ENCODE results near the gene SZT2. TPM values are rescaled to one million over a fixed set of nuclear protein-coding genes. Genes with fewer than 3 reads are reported as not detected.
A peak's percentile ranks its signal among the peaks of the same experiment; 100 is the strongest.

The SZT2 gene
- total RNA-seq (2014; rRNA removed; shearing (Covaris generic)) (25.2 and 33.7 TPM in 2 replicates), total RNA-seq (2022) (79.4 and 79.8 TPM in 2 replicates), Bru-seq, nascent RNA (percentile 62 among the genes with signal in this experiment), BruChase-seq, experiment 1, labeled RNA remaining after a 6-hour chase (percentile 72 among the genes with signal in this experiment), BruChase-seq, experiment 2, labeled RNA remaining after a 2-hour chase (percentile 68 among the genes with signal in this experiment)
- long read RNA-seq, partial matches to known transcripts: 19 of 24 reads
- long read RNA-seq, other reads (novel, unspliced or antisense): 5 of 24 reads

DNA sequence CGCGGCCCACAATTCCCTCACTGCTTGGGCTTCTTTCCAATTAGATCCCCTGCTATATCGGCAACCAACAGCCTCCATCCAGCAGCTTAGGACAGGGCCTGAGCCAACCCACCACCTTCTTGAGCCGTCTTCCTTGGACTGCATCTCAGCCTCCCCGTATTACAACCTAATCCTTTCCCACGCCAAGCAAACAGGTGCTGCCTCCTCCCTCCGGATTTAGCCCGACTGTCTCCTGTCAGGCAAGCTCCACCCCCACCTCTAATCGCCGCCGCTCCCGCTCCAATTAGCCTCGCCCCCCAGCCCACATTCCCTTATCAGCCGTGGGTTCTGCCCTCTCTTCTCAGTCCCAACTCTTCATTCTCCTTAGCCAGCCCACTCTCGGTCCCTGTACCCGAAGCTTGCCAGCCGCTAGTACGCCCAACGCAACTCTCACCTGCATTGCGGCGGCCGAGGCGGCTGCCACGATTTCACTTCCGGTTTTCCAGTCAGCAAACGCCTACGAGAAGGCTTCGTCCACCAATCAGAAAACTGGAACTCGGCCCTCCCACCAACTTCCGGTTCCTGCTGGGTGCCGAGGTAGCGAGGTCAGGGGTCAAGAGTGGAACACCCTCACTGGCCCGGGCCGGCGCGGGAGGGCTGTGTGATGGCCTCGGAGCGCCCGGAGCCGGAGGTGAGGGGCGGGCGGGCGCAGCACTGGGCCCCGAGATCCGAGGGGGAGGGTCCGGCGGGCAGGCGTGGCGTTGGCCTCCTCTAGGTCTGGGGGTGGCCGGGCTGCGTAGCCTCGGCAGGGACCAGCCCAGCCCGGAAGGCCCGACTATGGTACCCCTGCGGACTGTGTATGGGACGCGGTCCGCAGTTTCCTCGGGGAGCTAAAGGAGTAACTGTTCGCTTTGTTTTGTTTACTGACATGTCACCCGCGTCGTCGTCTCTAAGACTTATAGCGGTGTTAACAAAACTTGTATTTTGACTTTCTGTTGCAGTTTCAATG is at the start of gene SZT2, which contains the start of gene MED8:
Gene SZT2 (plus strand): TSS at position 574 of the 988 bp plus-strand sequence. CDS start 70 bp downstream, at position 644.
Gene MED8 (minus strand): TSS at position 475 of the 988 bp plus-strand sequence. CDS start 36 bp downstream, at position 439.
- peaks cover 27% of the 10 kb centered on the region for H3K79me2 ChIP-seq (ENCODE audit: insufficient read depth, low read depth, low read length)
- peak within 1 kb of the TSS; percentile 95 for H3K4me2 ChIP-seq (ENCODE audit: low read length)
- H3K27ac ChIP-seq (ENCODE audit: low read depth, low read length, poor library complexity, severe bottlenecking): peak within 1 kb of the TSS; percentile 15
- H3K4me3 ChIP-seq (ENCODE audit: low read depth, low read length, poor library complexity, severe bottlenecking): peak within 1 kb of the TSS; percentile 88
- peaks cover 25% of the 10 kb centered on the region for H3K4me1 ChIP-seq (ENCODE audit: insufficient read depth, low read length, poor library complexity, severe bottlenecking)
- intact Hi-C loops (cut with micrococcal nuclease; ENCODE audit: unreplicated experiment): loop anchor here (1.0 kb wide), 1 partner anchor 21 kb away; the partner anchor contains the start of gene ELOVL1
- TSS peak; percentile 77 for BruUV-seq (replicated peaks)
- peak; percentile 95 for DNase-seq (ENCODE audit: low spot score)
- ChIA-PET CTCF (ENCODE audit: unreplicated experiment) (interaction anchor here (0.7 kb wide), 1 partner anchor 13 kb away, joined by 3 read pairs; no protein-coding TSS in a partner anchor), POLR2A (interaction anchor here (0.7 to 4.1 kb wide), 5 partner anchors 12 to 261 kb away, joined by 3 to 13 read pairs (median 3); partner anchors contain the start of genes ELOVL1 and KDM4A)
- no peak for TF ChIP-seq EZH2phosphoT487 (IDR thresholded peaks at IDR 0.05; ENCODE audit: borderline replicate concordance, low read depth, low read length)
- TF ChIP-seq CTCF (conservative IDR thresholded peaks at IDR 0.05; ENCODE audit: low read length): no peak
- H2AFZ ChIP-seq (ENCODE audit: low read length): peak within 1 kb of the TSS; percentile 75
- H3K9me2 ChIP-seq (ENCODE audit: insufficient read depth, low read length): no peaks in the 10 kb centered on the region
- H4K20me1 ChIP-seq (ENCODE audit: insufficient read depth, low read length): no peaks in the 10 kb centered on the region
- no peaks in the 10 kb centered on the region for H3K9me3 ChIP-seq (ENCODE audit: low read length)
- peaks cover 31% of the 10 kb centered on the region for H3K36me3 ChIP-seq (ENCODE audit: insufficient read depth, low read length)

GRCh38 chr1:43340559-43340958 is 49.1 kb upstream of the SZT2 start:
- POLR2A ChIA-PET: no interaction called here
- CTCF ChIA-PET (ENCODE audit: unreplicated experiment): no interaction called here
- TF ChIP-seq EZH2phosphoT487 (IDR thresholded peaks at IDR 0.05; ENCODE audit: borderline replicate concordance, low read depth, low read length): no peak
- TF ChIP-seq CTCF (conservative IDR thresholded peaks at IDR 0.05; ENCODE audit: low read length): no peak
- H4K20me1 ChIP-seq (ENCODE audit: insufficient read depth, low read length): no peaks in the 10 kb centered on the region
- H2AFZ ChIP-seq (ENCODE audit: low read length): no peak overlapping the region
- no peaks in the 10 kb centered on the region for H3K9me3 ChIP-seq (ENCODE audit: low read length)
- H3K36me3 ChIP-seq (ENCODE audit: insufficient read depth, low read length): no peaks in the 10 kb centered on the region
- no peak overlapping the region for H3K27ac ChIP-seq (ENCODE audit: low read depth, low read length, poor library complexity, severe bottlenecking)
- intact Hi-C loops (cut with micrococcal nuclease; ENCODE audit: unreplicated experiment): no loop called here
- no peaks in the 10 kb centered on the region for H3K4me1 ChIP-seq (ENCODE audit: insufficient read depth, low read length, poor library complexity, severe bottlenecking)
- no peaks in the 10 kb centered on the region for H3K79me2 ChIP-seq (ENCODE audit: insufficient read depth, low read depth, low read length)
- no TSS peak for BruUV-seq (replicated peaks)
- no peaks in the 10 kb centered on the region for H3K9me2 ChIP-seq (ENCODE audit: insufficient read depth, low read length)
- DNase-seq (ENCODE audit: low spot score): no peak
- H3K4me2 ChIP-seq (ENCODE audit: low read length): no peak overlapping the region
- no peak overlapping the region for H3K4me3 ChIP-seq (ENCODE audit: low read depth, low read length, poor library complexity, severe bottlenecking)

Measured in OCI-LY7 (cell line).